ENCODE results near the gene ZBTB4.

Gene ZBTB4

DNA sequence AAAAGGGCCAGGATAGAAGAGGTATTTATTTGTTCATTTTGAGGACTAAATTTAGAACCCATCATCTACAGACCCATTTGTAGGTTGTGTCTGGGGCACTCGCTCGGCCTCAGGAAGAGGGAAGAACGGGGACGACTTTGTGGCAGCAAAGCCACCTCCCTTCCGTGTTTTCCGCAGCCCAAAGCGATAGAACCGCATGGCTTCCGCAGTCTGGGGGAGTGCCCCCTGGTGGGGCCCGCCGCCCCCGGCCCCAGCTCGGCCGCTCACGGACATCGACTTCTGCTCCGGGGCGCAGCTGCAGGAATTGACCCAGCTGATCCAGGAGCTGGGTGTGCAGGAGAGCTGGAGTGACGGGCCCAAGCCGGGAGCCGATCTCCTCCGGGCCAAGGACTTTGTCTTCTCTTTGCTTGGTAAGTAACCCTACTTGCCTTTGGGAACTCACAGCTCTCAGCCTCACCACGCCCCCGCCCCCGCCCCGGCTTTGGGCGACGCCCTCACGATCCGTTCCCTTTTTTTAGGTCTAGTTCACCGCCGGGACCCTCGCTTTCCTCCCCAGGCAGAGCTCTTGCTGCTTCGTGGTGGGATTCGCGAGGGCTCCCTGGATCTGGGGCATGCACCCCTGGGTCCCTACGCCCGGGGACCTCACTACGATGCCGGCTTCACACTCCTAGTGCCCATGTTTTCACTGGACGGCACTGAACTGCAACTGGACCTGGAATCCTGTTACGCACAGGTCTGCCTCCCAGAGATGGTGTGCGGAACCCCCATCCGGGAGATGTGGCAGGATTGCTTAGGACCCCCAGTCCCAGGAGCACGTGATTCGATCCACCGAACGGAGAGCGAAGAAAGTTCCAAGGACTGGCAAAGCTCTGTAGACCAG lies 43.5 kb downstream of the ZBTB4 start:
- TF ChIP-seq POLR2A (IDR thresholded peaks at IDR 0.05; ENCODE audit: low read length) (peak; percentile 35), GATA1 (IDR thresholded peaks at IDR 0.05; ENCODE audit: low read depth, low read length) (no peak)
- DNase-seq, result peak; percentile 58 to 62

DNA sequence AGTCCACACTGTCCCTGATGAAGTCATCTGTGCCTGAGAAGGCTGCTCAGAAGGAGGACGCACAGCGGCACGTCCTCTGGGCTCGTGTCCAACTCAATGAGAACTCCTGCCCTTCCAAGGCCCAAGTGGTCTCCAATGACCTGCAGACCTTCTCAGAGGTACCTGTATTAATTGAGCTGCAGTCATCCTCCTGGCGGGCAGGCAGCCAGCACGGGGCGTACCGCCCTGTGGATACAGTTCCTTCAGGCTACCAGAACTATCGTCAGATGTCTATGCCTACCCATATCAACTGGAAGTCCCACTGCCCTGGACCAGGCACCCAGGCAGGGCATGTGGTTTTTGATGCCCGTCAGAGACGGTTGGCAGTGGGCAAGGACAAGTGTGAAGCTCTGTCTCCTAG lies 47.1 kb downstream of the ZBTB4 start:
- TF ChIP-seq POLR2A (IDR thresholded peaks at IDR 0.05; ENCODE audit: low read length) (no peak), GATA1 (IDR thresholded peaks at IDR 0.05; ENCODE audit: low read depth, low read length) (no peak)
- no peak for DNase-seq

DNA sequence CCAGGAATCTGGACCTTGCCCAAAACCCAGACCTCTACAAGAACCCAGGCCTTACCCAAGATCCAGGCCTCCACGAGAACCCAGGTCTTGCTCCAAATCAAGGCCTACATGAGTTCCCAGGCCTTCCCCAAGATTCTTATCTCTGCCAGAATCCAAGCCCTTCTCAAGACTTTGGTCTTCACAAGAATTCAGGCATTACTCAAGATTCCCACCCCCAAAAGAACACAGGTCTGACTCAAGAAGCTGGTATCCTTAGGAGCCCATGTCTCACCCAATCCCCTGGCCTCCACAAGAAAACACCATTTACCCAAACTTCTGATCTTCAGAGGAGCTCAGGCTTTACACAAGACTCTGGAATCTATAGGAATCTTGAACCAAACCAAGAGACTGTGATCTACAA lies 48.2 kb downstream of the ZBTB4 start:
- no peak for TF ChIP-seq GATA1 (IDR thresholded peaks at IDR 0.05; ENCODE audit: low read depth, low read length)
- no peak for TF ChIP-seq POLR2A (IDR thresholded peaks at IDR 0.05; ENCODE audit: low read length)
- DNase-seq, result no peak

DNA sequence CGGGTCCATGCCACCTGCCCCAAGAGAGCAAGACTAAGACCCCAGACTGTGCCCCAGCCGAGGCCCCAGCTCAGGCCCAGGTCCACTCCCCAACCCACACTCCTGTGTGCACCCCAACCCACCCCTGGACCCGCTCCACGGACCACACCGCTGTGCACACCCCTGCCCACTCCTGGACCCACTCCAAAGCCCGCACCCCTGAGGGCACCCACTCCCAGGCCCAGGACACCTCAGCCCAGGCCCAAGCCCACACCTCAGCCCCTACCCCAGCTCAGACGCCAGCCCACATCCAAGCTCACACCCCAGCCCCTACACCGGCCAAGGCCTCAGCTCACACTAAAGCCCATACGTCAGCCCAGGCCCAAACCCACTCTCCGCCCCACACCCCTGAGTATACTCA lies 49.7 kb downstream of the ZBTB4 start:
- DNase-seq, result no peak
- TF ChIP-seq GATA1 (IDR thresholded peaks at IDR 0.05; ENCODE audit: low read depth, low read length), result no peak
- TF ChIP-seq POLR2A (IDR thresholded peaks at IDR 0.05; ENCODE audit: low read length), result no peak

DNA sequence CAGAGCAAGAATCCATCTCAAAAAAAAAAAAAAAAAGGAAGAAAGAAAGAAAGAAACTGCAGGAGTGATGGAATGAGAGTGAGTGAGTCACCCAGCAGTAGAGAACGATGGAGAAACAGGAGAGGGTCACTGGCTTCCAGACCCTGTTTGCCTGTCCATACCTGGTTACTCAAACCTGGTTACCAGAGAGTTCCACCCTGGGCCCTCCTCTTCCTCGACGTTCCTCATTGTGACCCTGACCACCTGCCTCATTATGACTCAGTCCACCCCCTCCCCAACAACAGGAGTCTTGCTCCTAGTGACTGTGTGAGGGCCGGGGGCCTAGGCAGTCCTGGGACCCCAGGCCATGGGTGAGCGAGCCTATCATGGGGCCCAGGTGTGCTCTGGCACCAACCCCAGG lies 50.9 kb downstream of the ZBTB4 start, which contains the start of gene SPEM3:
TSS of gene SPEM3 (plus strand) at position 301 of the 400 bp plus-strand sequence. CDS start at position 347, 46 bp downstream.
- no peak for DNase-seq
- TF ChIP-seq GATA1 (IDR thresholded peaks at IDR 0.05; ENCODE audit: low read depth, low read length) (no peak), POLR2A (IDR thresholded peaks at IDR 0.05; ENCODE audit: low read length) (no peak)

DNA sequence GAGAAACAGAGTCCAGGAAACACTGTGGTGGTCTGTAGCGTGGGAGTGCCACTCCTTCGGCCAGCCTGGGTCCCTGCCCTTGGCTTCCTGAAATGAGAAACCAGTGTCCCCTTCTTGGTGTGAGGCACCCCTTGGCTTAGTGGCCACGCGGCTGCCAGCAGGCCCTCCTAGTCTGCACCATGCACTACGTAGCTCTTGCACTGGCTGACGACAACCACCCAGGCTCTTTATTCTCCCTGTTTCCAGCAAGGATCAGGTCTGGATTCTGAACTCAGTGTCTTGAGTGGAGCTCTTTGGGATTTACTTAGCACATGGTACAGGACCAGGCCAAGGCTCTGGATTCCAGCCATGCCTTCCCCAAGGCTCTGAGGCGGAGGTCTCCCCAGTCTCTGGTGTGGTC lies 51.9 kb downstream of the ZBTB4 start:
- TF ChIP-seq POLR2A (IDR thresholded peaks at IDR 0.05; ENCODE audit: low read length) (no peak), GATA1 (IDR thresholded peaks at IDR 0.05; ENCODE audit: low read depth, low read length) (no peak)
- no peak for DNase-seq

DNA sequence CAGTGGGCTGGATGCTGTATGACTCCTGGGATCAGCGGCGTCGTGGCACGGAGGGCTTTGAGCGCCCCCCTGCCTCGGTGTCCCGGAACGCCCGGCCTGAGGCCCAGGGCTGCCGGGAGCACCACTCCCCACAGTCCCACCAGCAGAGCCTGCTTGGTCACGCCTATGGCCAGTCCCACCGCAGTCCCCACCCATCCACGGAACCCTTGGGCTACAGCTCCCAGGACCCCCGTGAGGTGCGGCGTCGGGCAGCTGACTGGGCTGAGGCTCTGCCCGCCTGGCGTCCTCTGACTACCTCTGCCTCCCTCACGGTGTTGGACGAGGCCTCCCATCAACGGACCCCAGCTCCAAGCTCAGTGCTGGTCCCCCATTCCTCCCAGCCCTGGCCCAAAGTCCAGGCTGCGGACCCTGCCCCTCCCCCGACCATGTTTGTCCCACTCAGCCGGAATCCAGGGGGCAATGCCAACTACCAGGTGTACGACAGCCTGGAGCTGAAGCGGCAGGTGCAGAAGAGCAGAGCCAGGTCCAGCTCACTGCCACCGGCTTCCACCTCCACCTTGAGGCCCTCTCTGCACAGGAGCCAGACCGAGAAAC lies 52.4 kb downstream of the ZBTB4 start:
- TF ChIP-seq POLR2A (IDR thresholded peaks at IDR 0.05; ENCODE audit: low read length), result no peak
- no peak for TF ChIP-seq GATA1 (IDR thresholded peaks at IDR 0.05; ENCODE audit: low read depth, low read length)
- DNase-seq, result no peak

DNA sequence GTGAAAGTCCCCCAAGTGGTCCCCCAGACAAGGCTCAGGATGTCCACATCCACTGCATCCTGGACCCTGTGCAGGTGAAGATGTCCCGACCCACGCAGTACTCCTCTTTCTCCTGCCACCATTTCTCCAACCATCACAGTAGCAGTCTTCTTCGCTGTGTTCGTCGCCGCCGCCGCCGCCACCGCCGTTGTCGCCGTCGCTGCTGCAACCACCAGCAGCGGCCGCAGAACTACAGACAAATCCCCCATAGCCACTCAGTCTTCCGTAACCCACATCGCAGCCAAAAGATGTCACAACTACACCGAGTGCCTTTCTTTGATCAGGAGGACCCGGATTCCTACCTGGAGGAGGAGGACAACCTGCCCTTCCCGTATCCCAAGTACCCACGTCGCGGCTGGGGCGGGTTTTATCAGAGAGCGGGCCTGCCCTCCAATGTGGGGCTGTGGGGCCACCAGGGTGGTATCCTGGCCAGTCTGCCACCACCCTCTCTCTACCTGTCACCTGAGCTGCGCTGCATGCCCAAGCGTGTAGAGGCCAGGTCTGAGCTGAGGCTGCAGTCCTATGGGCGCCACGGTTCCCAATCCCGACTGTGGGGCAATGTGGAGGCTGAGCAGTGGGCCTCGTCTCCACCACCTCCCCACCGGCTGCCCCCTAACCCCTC lies 53.1 kb downstream of the ZBTB4 start:
- DNase-seq, result no peak
- no peak for TF ChIP-seq GATA1 (IDR thresholded peaks at IDR 0.05; ENCODE audit: low read depth, low read length)
- no peak for TF ChIP-seq POLR2A (IDR thresholded peaks at IDR 0.05; ENCODE audit: low read length)

DNA sequence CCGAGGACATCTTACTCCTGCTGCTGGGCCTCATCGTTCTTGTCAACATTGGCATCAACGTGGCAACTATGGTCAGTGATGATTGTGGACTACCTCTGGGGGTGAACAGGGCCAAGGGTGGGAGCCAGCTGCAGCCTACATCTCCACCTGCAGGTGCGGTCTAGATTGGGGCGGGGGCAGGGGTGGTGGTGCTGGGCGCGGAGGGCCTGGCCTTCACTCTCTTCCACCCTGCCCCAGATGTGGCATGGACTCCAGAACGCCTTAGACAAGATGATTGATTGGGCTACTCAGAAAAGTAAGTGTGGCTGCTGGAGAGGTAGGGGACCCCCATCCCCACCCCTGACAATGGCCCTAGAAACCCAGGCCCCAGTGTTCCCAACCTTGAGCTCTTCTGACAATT lies 53.7 kb downstream of the ZBTB4 start:
- TF ChIP-seq POLR2A (IDR thresholded peaks at IDR 0.05; ENCODE audit: low read length) (no peak), GATA1 (IDR thresholded peaks at IDR 0.05; ENCODE audit: low read depth, low read length) (no peak)
- DNase-seq, result no peak

DNA sequence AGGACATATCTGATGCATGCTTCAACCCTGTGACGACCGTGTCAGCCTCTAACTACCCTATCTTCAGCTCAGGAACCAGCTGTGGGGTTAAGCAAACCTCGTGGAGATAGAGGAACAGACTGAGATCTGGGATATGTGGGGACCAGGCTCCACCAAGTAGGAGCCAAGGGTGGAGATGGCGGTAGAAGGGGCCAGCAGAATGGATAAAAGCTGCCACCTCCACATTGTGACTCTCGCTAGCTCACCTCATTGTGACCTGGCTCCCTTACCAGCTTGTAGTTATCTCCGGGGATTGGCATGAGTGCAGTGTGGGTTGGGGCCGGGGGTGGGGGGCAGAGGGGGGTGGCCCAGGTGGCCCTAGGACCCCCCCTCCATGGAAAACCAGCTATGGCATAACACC lies 54.1 kb downstream of the ZBTB4 start, which contains the start of gene SPEM2:
TSS of gene SPEM2 (plus strand) at position 301 of the 400 bp plus-strand sequence. CDS start at position 374, 73 bp downstream.
- TF ChIP-seq POLR2A (IDR thresholded peaks at IDR 0.05; ENCODE audit: low read length) (no peak), GATA1 (IDR thresholded peaks at IDR 0.05; ENCODE audit: low read depth, low read length) (no peak)

DNA sequence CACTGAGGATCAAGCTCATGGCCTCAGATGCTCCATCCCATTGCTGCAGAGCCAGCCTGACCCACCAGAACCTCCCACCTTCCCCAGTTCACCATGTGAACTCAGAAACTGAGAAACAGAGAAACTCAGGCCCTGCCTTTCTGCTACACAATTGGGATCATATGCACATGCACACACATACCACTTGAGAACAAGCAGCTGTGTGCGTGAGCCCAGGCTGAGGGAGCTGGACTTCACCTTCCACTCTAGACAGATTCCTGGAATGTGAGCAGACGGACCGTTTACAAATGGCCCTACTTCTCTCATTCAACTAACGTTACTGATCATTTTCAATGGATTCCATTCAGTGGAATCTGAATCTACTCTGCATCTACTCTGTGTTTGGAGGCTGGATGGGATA lies 55.8 kb downstream of the ZBTB4 start:
- TF ChIP-seq POLR2A (IDR thresholded peaks at IDR 0.05; ENCODE audit: low read length) (no peak), GATA1 (IDR thresholded peaks at IDR 0.05; ENCODE audit: low read depth, low read length) (no peak)
- DNase-seq, result no peak

More for the DNA sequence above, 54.1 kb downstream of the ZBTB4 start, which contains the start of gene SPEM2:
- DNase-seq, result no peak

DNA sequence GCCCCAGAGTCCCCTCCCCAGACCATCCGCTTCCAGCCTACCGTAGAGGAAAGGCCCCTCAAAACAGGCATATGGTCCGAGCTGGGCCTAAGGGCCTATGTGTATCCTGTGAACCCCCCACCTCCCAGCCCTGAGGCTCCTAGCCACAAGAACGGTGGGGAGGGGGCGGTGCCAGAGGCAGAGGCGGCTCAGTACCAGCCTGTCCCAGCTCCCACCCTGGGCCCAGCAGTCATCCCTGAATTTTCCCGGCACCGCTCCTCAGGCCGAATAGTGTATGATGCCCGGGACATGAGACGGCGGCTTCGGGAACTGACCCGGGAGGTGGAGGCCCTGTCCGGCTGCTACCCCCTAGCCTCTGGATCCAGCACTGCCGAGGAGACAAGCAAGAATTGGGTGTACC lies 58.2 kb downstream of the ZBTB4 start:
- no peak for DNase-seq
- TF ChIP-seq POLR2A (IDR thresholded peaks at IDR 0.05; ENCODE audit: low read length), result no peak
- no peak for TF ChIP-seq GATA1 (IDR thresholded peaks at IDR 0.05; ENCODE audit: low read depth, low read length)

DNA sequence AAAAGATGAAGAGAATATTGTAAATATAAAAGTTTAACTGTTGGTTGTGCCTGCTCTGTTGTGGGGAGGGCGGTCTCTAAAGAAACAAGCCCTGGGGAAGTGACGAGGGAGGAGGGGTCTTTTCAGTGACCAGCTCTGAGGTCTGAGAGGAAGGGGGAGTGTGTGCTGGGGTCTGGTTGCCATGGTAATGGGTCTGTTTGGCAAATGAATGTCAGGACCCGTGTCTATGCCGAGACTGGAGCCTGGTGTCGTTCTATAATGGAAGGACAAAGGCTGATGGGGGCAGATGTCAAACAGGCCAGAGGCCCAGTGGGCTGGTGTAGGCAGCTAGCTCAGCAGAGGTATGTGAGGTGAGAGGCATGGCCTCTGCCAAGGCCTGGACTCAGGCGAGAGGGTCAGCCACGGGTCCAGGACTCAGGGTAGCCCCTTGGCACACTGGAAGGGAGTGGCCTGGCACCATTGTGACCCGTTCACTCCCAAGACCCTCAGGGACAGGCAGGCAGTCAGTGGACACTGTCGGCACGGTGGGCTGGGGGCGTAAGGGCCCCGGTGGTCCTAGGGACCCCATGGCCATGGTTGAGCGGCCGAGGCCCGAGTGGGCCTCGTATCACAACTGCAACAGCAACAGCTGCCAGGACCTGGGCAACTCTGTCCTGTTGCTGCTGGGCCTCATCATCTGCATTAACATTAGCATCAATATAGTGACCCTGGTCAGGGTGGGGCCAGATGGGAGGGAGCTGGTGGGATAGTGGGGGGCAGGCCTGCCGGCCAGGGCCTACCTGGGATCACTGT lies 59.4 kb downstream of the ZBTB4 start, which contains the start of gene SPEM1:
TSS of gene SPEM1 (plus strand) at position 506 of the 792 bp plus-strand sequence. CDS start at position 567, 61 bp downstream.
- DNase-seq, result no peak
- TF ChIP-seq POLR2A (IDR thresholded peaks at IDR 0.05; ENCODE audit: low read length), result no peak
- TF ChIP-seq GATA1 (IDR thresholded peaks at IDR 0.05; ENCODE audit: low read depth, low read length), result no peak
